Caco-2 (cell line): Measurements from ENCODE around the gene SLC25A21. TPM values are rescaled to one million over a fixed set of nuclear protein-coding genes. Genes with fewer than 3 reads are reported as not detected.

Experiments used
- BruUV-seq: library from RNA; stranded (reverse); fragments of 400-500 nt; replicated peaks from 2 replicates; lab custom pipeline; 2021; lab: Mats Ljungman, UMichigan
- CTCF ChIA-PET: fragments of 300-600 bp; sonication (Branson Sonifier 250); formaldehyde crosslinking; loops from one replicate; lab custom pipeline; 2022; ENCODE audit warnings: antibody characterized with exemption; lab: Charles Lee
- POLR2A ChIA-PET: fragments of 300-600 bp; sonication (Branson Sonifier 250); formaldehyde crosslinking; loops from one replicate; lab custom pipeline; 2022; ENCODE audit warnings: antibody characterized with exemption; lab: Charles Lee
- DNase-seq, 2 experiments: peaks; one replicate each; pipeline versions ENCODE4 v3.0.0 to v3.0.0-alpha.2; 2020 to 2022
- H3K27me3 ChIP-seq: replicated peaks from 2 replicates; pipeline ENCODE4 v1.6.0; 2011; ENCODE audit warnings: low read length; ENCODE audit not compliant: control insufficient read depth, insufficient read depth
- H3K36me3 ChIP-seq: 2 replicates; pipeline ENCODE4 v1.5.1; 2011; ENCODE audit warnings: low read length; ENCODE audit not compliant: control insufficient read depth, insufficient read depth
- H3K4me1 ChIP-seq: fragments of 250-450 bp; sonication (Bioruptor Pico); 2 replicates; pipeline ENCODE4 v1.5.1; 2020; ENCODE audit warnings: mild to moderate bottlenecking
- H3K4me3 ChIP-seq: 2 replicates; pipeline ENCODE4 v1.5.1; 2011; ENCODE audit warnings: low read depth, mild to moderate bottlenecking, control low read depth, low read length
- H3K9me3 ChIP-seq: fragments of 250-450 bp; sonication (Bioruptor Pico); 2 replicates; pipeline ENCODE4 v1.5.1; 2020; ENCODE audit warnings: mild to moderate bottlenecking, moderate library complexity
- H3K27ac Mint-ChIP-seq: one replicate; pipeline ENCODE4 v1.8.0; 2022; ENCODE audit warnings: mixed read lengths; ENCODE audit not compliant: unreplicated experiment
- H3K27me3 Mint-ChIP-seq: one replicate; pipeline ENCODE4 v1.8.0; 2022; ENCODE audit warnings: mixed read lengths; ENCODE audit not compliant: insufficient read depth, unreplicated experiment
- H3K36me3 Mint-ChIP-seq: one replicate; pipeline ENCODE4 v1.8.0; 2022; ENCODE audit warnings: mild to moderate bottlenecking, mixed read lengths; ENCODE audit not compliant: insufficient read depth, unreplicated experiment
- H3K4me1 Mint-ChIP-seq: one replicate; pipeline ENCODE4 v1.8.0; 2022; ENCODE audit warnings: low read depth, mixed read lengths; ENCODE audit not compliant: unreplicated experiment
- H3K4me3 Mint-ChIP-seq: one replicate; pipeline ENCODE4 v1.8.0; 2022; ENCODE audit warnings: mild to moderate bottlenecking, moderate library complexity, mixed read lengths; ENCODE audit not compliant: unreplicated experiment
- H3K9me3 Mint-ChIP-seq: one replicate; pipeline ENCODE4 v1.8.0; 2022; ENCODE audit warnings: mixed read lengths; ENCODE audit not compliant: unreplicated experiment
- intact Hi-C: fragments of 100-400 bp; cut with micrococcal nuclease; formaldehyde crosslinking; loops from one replicate; pipeline ENCODE4 v1.10.0; 2022; ENCODE audit not compliant: unreplicated experiment
- total RNA-seq: library from RNA; stranded (reverse); gene quantifications from 2 replicates; pipeline ENCODE4 v1.2.3, GENCODE V29; 2022
- TF ChIP-seq, protein P1 (sequence below), 2 experiments: fragments of 200-600 bp in 1 of 2; IDR thresholded peaks; 1 replicate in 1 of 2; 2 replicates in 1 of 2; pipeline versions ENCODE4 v1.5.1 to v1.8.0; 2011 to 2022; ENCODE audit warnings: antibody characterized with exemption in 1 of 2, control low read depth in 1 of 2, inconsistent platforms in 1 of 2, low read depth in 1 of 2, low read length in 1 of 2, mild to moderate bottlenecking in 1 of 2, moderate library complexity in 1 of 2; ENCODE audit not compliant: insufficient read depth in 1 of 2, severe bottlenecking in 1 of 2, unreplicated experiment in 1 of 2

The SLC25A21 gene
- total RNA-seq, 1 experiment from 2014 or later: 3.2 TPM

DNA sequence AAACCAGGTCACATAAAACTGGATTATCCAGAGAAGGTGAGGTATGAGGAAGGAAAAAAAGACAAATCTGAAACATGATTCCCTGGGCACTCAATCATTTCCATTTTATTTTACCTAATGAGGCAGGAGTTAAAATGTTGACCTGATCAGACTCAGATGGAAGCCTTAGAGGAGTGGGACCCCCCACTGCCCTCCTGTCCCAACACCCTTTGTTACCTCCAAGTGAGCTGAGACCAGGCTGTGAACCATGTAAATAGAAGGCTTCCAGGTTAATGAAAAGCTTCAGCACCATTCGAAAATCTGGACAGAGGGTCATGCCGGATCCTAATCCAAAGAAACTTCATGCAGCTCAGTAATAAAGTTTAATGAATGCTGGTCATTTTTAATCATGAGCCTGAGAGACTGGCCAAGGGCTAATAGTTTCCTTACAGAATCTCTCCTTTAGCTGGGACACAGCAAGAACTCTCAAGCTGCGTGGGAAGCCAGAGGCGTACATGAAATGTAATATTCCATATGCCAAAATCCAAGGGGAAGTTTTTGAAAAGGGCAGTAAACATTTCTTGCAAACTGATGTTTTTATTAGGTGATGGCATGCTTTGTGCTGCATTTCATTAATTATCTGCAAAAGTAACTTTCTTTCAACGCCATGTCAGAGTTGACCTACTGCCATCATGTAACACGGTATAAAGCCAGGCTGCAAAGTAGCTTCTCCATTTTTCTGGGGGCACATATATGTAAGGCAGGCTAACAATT is 327.8 kb downstream of the SLC25A21 start:
- ChIA-PET CTCF (interaction anchor here (0.5 kb wide), 1 partner anchor 865 kb away, joined by 3 read pairs; no protein-coding TSS in a partner anchor), POLR2A (interaction anchor here (0.5 kb wide), 1 partner anchor 426 kb away, joined by 5 read pairs; no protein-coding TSS in a partner anchor)
- no peaks in the 10 kb centered on the region for H3K27me3 ChIP-seq
- Mint-ChIP-seq H3K4me1 (peaks cover 9% of the 10 kb centered on the region), H3K27me3 (no peaks in the 10 kb centered on the region), H3K27ac (no peak overlapping the region), H3K4me3 (no peak overlapping the region), H3K9me3 (no peaks in the 10 kb centered on the region), H3K36me3 (no peaks in the 10 kb centered on the region)
- H3K4me3 ChIP-seq: no peak overlapping the region
- BruUV-seq: no TSS peak
- H3K36me3 ChIP-seq: no peaks in the 10 kb centered on the region
- TF ChIP-seq, protein P1, sequence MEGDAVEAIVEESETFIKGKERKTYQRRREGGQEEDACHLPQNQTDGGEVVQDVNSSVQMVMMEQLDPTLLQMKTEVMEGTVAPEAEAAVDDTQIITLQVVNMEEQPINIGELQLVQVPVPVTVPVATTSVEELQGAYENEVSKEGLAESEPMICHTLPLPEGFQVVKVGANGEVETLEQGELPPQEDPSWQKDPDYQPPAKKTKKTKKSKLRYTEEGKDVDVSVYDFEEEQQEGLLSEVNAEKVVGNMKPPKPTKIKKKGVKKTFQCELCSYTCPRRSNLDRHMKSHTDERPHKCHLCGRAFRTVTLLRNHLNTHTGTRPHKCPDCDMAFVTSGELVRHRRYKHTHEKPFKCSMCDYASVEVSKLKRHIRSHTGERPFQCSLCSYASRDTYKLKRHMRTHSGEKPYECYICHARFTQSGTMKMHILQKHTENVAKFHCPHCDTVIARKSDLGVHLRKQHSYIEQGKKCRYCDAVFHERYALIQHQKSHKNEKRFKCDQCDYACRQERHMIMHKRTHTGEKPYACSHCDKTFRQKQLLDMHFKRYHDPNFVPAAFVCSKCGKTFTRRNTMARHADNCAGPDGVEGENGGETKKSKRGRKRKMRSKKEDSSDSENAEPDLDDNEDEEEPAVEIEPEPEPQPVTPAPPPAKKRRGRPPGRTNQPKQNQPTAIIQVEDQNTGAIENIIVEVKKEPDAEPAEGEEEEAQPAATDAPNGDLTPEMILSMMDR (IDR thresholded peaks at IDR 0.05; ENCODE audit: insufficient read depth in 1 of 2, low read depth in 1 of 2, low read length in 1 of 2, severe bottlenecking in 1 of 2, unreplicated experiment in 1 of 2): no peak
- H3K9me3 ChIP-seq: no peaks in the 10 kb centered on the region
- intact Hi-C loops: no loop called here
- DNase-seq: no peak
- no peaks in the 10 kb centered on the region for H3K4me1 ChIP-seq

DNA sequence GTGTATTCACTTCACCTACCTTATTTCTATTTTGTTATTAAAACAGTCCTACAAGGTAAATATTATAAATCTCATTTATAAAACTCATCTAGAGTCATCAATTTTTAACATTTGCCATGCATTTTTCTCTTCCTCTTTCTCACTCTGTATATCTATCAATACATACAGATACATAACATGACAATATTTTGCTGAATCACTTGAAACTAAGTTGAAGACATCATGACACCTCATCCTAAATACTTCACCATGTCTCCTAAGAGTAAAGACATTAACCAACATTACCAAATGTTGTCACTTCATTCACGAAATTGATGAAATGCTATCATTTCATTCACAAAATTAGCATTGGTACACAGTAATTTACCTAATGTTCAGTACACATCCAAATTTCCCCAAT is 329.0 kb downstream of the SLC25A21 start:
- H3K36me3 Mint-ChIP-seq: no peaks in the 10 kb centered on the region
- H3K27me3 ChIP-seq: no peaks in the 10 kb centered on the region
- no peaks in the 10 kb centered on the region for H3K9me3 ChIP-seq
- no peaks in the 10 kb centered on the region for H3K36me3 ChIP-seq
- peaks cover 9% of the 10 kb centered on the region for H3K4me1 Mint-ChIP-seq
- H3K27ac Mint-ChIP-seq: no peak overlapping the region
- H3K27me3 Mint-ChIP-seq: no peaks in the 10 kb centered on the region
- no peaks in the 10 kb centered on the region for H3K4me1 ChIP-seq
- CTCF ChIA-PET: interaction anchor here (0.7 kb wide), 1 partner anchor 290 kb away, joined by 3 read pairs; no protein-coding TSS in a partner anchor
- POLR2A ChIA-PET: no interaction called here
- H3K4me3 ChIP-seq: no peak overlapping the region
- TF ChIP-seq, protein P1 (IDR thresholded peaks at IDR 0.05; ENCODE audit: insufficient read depth in 1 of 2, low read depth in 1 of 2, low read length in 1 of 2, severe bottlenecking in 1 of 2, unreplicated experiment in 1 of 2): no peak
- no peak overlapping the region for H3K4me3 Mint-ChIP-seq
- no TSS peak for BruUV-seq
- H3K9me3 Mint-ChIP-seq: no peaks in the 10 kb centered on the region
- intact Hi-C loops: no loop called here
- DNase-seq: no peak

DNA sequence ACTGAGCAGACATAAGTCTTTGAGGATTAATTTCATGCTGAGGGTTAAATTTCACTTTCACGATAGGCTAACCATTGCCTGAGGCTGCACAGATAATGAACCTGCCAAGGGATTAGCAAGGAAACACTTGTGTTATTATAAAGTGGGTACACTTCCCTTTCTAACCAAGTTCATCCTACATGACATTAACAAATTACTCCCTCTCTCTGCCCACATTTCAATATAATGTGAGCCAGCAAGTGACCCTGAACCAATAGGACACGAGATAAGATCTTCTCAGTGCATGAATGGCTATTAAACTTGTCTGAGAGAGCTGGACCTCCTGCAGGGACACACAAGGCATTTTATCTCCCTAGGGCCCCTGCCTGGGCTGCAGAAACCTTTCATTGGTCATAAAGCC is 337.3 kb downstream of the SLC25A21 start:
- H3K4me1 Mint-ChIP-seq: no peaks in the 10 kb centered on the region
- Histone ChIP-seq H3K4me3 (no peak overlapping the region), H3K36me3 (no peaks in the 10 kb centered on the region), H3K9me3 (no peaks in the 10 kb centered on the region), H3K27me3 (no peaks in the 10 kb centered on the region), H3K4me1 (no peaks in the 10 kb centered on the region)
- POLR2A ChIA-PET: no interaction called here
- BruUV-seq: no TSS peak
- no peaks in the 10 kb centered on the region for H3K36me3 Mint-ChIP-seq
- no peaks in the 10 kb centered on the region for H3K9me3 Mint-ChIP-seq
- no peak overlapping the region for H3K4me3 Mint-ChIP-seq
- CTCF ChIA-PET: no interaction called here
- intact Hi-C loops: no loop called here
- no peak for DNase-seq
- no peak overlapping the region for H3K27ac Mint-ChIP-seq
- H3K27me3 Mint-ChIP-seq: no peaks in the 10 kb centered on the region
- TF ChIP-seq, protein P1 (IDR thresholded peaks at IDR 0.05; ENCODE audit: insufficient read depth in 1 of 2, low read depth in 1 of 2, low read length in 1 of 2, severe bottlenecking in 1 of 2, unreplicated experiment in 1 of 2): no peak
